ENCODE results near the gene HMOX1. TPM values are rescaled to one million over a fixed set of nuclear protein-coding genes. Genes with fewer than 3 reads are reported as not detected.

The HMOX1 gene
- total RNA-seq, 1 donor from 2014 or later = 60.6 TPM

GRCh38 chr22:35400501-35400790, 19.6 kb downstream of the HMOX1 start:
- DNase-seq (ENCODE audit: extremely low read depth, low read depth, low spot score) = no peak

- no peak for DNase-seq (ENCODE audit: extremely low read depth, low read depth, low spot score)
These were observed 21.0 kb downstream of the HMOX1 start for GRCh38 chr22:35401863-35402262.

- no peak for DNase-seq (ENCODE audit: extremely low read depth, low read depth, low spot score)
These were observed 22.5 kb downstream of the HMOX1 start for GRCh38 chr22:35403356-35403755.

GRCh38 chr22:35404176-35404575, 23.3 kb downstream of the HMOX1 start:
- no peak for DNase-seq (ENCODE audit: extremely low read depth, low read depth, low spot score)

GRCh38 chr22:35406443-35406842, 25.5 kb downstream of the HMOX1 start:
- no peak for DNase-seq (ENCODE audit: extremely low read depth, low read depth, low spot score)

- no peak for DNase-seq (ENCODE audit: extremely low read depth, low read depth, low spot score)
These were observed 26.5 kb downstream of the HMOX1 start for GRCh38 chr22:35407362-35407761.

- no peak for DNase-seq (ENCODE audit: extremely low read depth, low read depth, low spot score)
These were observed 29.1 kb downstream of the HMOX1 start for GRCh38 chr22:35409783-35410662.

GRCh38 chr22:35410663-35411034, 29.8 kb downstream of the HMOX1 start:
- DNase-seq (ENCODE audit: extremely low read depth, low read depth, low spot score) = no peak

GRCh38 chr22:35411102-35411501, 30.2 kb downstream of the HMOX1 start:
- DNase-seq (ENCODE audit: extremely low read depth, low read depth, low spot score) = no peak

GRCh38 chr22:35413624-35414023, 32.7 kb downstream of the HMOX1 start:
- DNase-seq (ENCODE audit: extremely low read depth, low read depth, low spot score) = no peak

- DNase-seq (ENCODE audit: extremely low read depth, low read depth, low spot score) = no peak
These were observed 36.7 kb downstream of the HMOX1 start for GRCh38 chr22:35417606-35418005.

- no peak for DNase-seq (ENCODE audit: extremely low read depth, low read depth, low spot score)
These were observed 37.2 kb downstream of the HMOX1 start for GRCh38 chr22:35418088-35418487.

- no peak for DNase-seq (ENCODE audit: extremely low read depth, low read depth, low spot score)
These were observed 37.8 kb downstream of the HMOX1 start for GRCh38 chr22:35418731-35419130.

GRCh38 chr22:35419756-35420155, 38.9 kb downstream of the HMOX1 start:
- DNase-seq (ENCODE audit: extremely low read depth, low read depth, low spot score) = no peak

- DNase-seq (ENCODE audit: extremely low read depth, low read depth, low spot score) = no peak
These were observed 40.2 kb downstream of the HMOX1 start for GRCh38 chr22:35421121-35421520.

- no peak for DNase-seq (ENCODE audit: extremely low read depth, low read depth, low spot score)
These were observed 41.2 kb downstream of the HMOX1 start for GRCh38 chr22:35422145-35422544.

GRCh38 chr22:35422936-35423335, 42.0 kb downstream of the HMOX1 start:
- DNase-seq (ENCODE audit: extremely low read depth, low read depth, low spot score) = no peak

- no peak for DNase-seq (ENCODE audit: extremely low read depth, low read depth, low spot score)
These were observed 43.2 kb downstream of the HMOX1 start for GRCh38 chr22:35424081-35424480.

- no peak for DNase-seq (ENCODE audit: extremely low read depth, low read depth, low spot score)
These were observed 43.9 kb downstream of the HMOX1 start for GRCh38 chr22:35424761-35425160.

- DNase-seq (ENCODE audit: extremely low read depth, low read depth, low spot score) = no peak
These were observed 44.6 kb downstream of the HMOX1 start for GRCh38 chr22:35425546-35425945.

GRCh38 chr22:35425971-35426800, 45.3 kb downstream of the HMOX1 start:
- no peak for DNase-seq (ENCODE audit: extremely low read depth, low read depth, low spot score)

GRCh38 chr22:35426801-35427140, 45.9 kb downstream of the HMOX1 start:
- no peak for DNase-seq (ENCODE audit: extremely low read depth, low read depth, low spot score)
